Nasal cavity respiratory epithelium epithelial cell of viscerocranial mucosa (primary cell): ENCODE results near the gene TTLL3. TPM values are rescaled to one million over a fixed set of nuclear protein-coding genes. Genes with fewer than 3 reads are reported as not detected.

Experiments used
- total RNA-seq: library from RNA; depleted of rRNA; stranded (reverse); fragments of >200 nt; gene quantifications from 2 replicates; pipeline ENCODE4 v1.2.3, GENCODE V29; 2014

The TTLL3 gene
- 4.4 and 12.1 TPM in 2 replicates for total RNA-seq

GRCh38 chr3:9809615-9810432 is at the start of gene TTLL3:
TTLL3 (plus strand) TSS chr3:9810262; CDS start chr3:9810662, 400 bp downstream.

GRCh38 chr3:9769426-9770275 is 40.4 kb upstream of the TTLL3 start, which contains the start of gene CAMK1:
CAMK1 (minus strand) TSS chr3:9769947; CDS start chr3:9767749, 2,198 bp downstream.

GRCh38 chr3:9792405-9793160 is 17.5 kb upstream of the TTLL3 start, which contains the start of the genes ARPC4 and TADA3:
ARPC4 (plus strand) TSS chr3:9793082; CDS start chr3:9793122, 40 bp downstream.
TADA3 (minus strand) TSS chr3:9792473; CDS start chr3:9791466, 1,007 bp downstream.

GRCh38 chr3:9843715-9844438 is 33.8 kb downstream of the TTLL3 start, which contains the start of gene RPUSD3:
RPUSD3 (minus strand) TSS chr3:9844008; CDS start chr3:9843990, 18 bp downstream.

GRCh38 chr3:9879830-9880549 is 69.9 kb downstream of the TTLL3 start, which contains the start of gene CIDEC:
CIDEC (minus strand) TSS chr3:9880253; CDS start chr3:9878486, 1,767 bp downstream.

Other genes with a start within 250 kb of the TTLL3 start
- 29.8 and 31.8 TPM in 2 replicates for gene MTMR14, start 160.8 kb upstream of the TTLL3 start, total RNA-seq
- not detected in 2 replicates for gene CPNE9, start 106.4 kb upstream of the TTLL3 start, total RNA-seq
- 17.4 and 30.3 TPM in 2 replicates for gene BRPF1, start 78.5 kb upstream of the TTLL3 start, total RNA-seq
- 16.0 and 27.0 TPM in 2 replicates for gene OGG1, start 60.3 kb upstream of the TTLL3 start, total RNA-seq
- 3.1 and 11.3 TPM in 2 replicates for gene CAMK1, start 40.3 kb upstream of the TTLL3 start, total RNA-seq
- gene TADA3, start 17.8 kb upstream of the TTLL3 start, total RNA-seq, result 46.8 and 62.1 TPM in 2 replicates
- 135 and 146 TPM in 2 replicates for gene ARPC4, start 17.2 kb upstream of the TTLL3 start, total RNA-seq
- gene RPUSD3, start 33.7 kb downstream of the TTLL3 start, total RNA-seq, result 23.4 and 37.9 TPM in 2 replicates
- gene CIDEC, start 70.0 kb downstream of the TTLL3 start, total RNA-seq, result not detected in 2 replicates
- 22.2 and 23.7 TPM in 2 replicates for gene JAGN1, start 80.3 kb downstream of the TTLL3 start, total RNA-seq
- gene IL17RE, start 92.6 kb downstream of the TTLL3 start, total RNA-seq, result 1.4 and 4.0 TPM in 2 replicates
- gene IL17RC, start 106.8 kb downstream of the TTLL3 start, total RNA-seq, result 9.2 and 16.6 TPM in 2 replicates
- gene CRELD1, start 123.6 kb downstream of the TTLL3 start, total RNA-seq, result 27.3 and 36.0 TPM in 2 replicates
- gene PRRT3, start 142.1 kb downstream of the TTLL3 start, total RNA-seq, result 0.34 and 0.71 TPM in 2 replicates
- gene EMC3, start 176.6 kb downstream of the TTLL3 start, total RNA-seq, result 47.2 and 62.4 TPM in 2 replicates
- gene FANCD2, start 216.2 kb downstream of the TTLL3 start, total RNA-seq, result 2.4 TPM in 2 replicates